HK-2 (cell line): ENCODE measurements around the gene IP6K3.

Source experiments
- DNase-seq: peaks from one replicate; pipeline ENCODE4 v3.0.0-alpha.2; 2018; ENCODE audit not compliant: unreplicated experiment

IP6K3 gene

DNA sequence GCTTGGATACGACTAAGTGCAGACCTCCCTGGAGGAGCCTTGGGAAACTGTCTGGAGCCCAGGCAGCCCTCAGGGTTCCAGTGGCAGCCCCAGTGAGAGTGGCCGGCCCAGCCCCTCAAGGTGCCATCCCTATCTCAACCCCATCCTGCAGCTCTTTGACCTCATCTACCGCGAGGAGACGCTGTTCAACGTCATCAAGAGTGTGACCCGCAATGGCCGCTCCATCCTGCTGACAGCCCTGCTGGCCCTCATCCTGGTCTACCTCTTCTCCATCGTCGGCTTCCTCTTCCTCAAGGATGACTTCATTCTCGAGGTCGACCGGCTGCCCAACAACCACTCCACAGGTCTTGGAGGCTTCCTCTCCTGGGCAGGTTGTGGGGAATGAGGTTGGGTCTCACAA is 55.9 kb downstream of the IP6K3 start:
- DNase-seq: no peak

DNA sequence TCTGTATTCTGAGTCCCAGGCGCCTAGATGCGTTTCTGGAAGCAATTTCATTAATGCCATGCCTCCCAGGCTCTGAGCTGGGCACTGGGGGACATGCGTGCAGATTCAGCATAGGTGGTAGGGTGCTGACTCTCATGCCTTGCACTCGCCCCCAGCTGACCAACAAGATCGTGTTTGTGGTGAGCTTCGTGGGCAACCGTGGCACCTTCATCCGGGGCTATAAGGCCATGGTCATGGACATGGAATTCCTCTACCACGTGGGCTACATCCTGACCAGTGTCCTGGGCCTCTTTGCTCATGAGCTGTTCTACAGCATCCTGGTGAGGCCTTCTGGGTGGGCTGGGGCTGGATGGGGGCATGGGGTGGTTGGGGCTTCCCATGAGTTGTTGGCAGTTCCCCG is 56.8 kb downstream of the IP6K3 start:
- DNase-seq: no peak

- no peak for DNase-seq
These were observed 57.6 kb downstream of the IP6K3 start for GRCh38 chr6:33689148-33689494.

DNA sequence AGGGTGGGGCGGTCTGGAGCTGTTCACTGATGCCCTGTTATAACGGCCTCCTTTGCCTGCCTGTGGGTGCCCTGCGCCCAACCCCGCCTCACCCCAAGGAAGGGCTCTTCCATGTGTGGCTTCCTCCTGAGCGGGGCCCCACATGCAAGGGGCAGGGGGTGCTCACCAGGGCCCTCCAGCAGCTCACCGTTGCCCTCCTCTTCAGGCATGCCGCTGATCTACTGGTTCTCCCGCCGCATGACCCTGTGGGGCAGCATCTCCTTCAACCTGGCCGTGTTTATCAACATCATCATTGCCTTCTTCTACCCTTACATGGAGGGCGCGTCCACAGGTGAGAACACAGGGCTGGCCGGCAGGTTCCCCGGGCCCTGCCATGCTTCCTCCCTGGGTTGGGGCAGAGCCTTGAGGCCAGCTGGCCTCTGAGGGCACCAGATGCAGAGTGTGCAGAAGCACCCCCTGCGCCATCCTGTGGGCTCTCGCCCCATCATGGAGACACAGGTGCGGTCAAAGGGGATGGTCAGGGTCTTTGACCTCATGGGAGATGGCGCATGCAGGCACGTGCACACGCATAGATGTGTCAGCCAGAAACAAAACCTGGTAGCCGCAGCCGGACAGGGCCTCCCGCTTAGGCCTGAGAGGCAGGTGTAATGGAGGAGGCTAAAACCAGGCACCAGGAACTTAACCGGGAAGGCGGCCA is 58.1 kb downstream of the IP6K3 start:
- no peak for DNase-seq

DNA sequence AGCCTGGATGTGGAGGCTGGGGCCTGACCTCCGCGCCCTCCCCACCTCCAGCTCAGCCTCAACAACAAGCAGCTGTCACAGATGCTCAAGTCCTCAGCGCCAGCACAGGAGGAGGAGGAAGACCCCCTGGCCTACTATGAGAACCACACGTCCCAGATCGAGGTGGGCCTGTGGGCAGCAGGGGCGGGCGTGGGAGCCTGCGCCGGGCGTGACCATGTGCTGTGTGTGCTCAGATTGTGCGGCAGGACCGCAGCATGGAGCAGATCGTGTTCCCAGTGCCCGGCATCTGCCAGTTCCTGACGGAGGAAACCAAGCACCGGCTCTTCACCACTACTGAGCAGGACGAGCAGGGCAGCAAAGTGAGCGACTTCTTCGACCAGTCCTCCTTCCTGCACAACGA is 58.7 kb downstream of the IP6K3 start:
- DNase-seq: no peak

GRCh38 chr6:33686981-33687975 is 59.4 kb downstream of the IP6K3 start:
- DNase-seq: no peak

DNA sequence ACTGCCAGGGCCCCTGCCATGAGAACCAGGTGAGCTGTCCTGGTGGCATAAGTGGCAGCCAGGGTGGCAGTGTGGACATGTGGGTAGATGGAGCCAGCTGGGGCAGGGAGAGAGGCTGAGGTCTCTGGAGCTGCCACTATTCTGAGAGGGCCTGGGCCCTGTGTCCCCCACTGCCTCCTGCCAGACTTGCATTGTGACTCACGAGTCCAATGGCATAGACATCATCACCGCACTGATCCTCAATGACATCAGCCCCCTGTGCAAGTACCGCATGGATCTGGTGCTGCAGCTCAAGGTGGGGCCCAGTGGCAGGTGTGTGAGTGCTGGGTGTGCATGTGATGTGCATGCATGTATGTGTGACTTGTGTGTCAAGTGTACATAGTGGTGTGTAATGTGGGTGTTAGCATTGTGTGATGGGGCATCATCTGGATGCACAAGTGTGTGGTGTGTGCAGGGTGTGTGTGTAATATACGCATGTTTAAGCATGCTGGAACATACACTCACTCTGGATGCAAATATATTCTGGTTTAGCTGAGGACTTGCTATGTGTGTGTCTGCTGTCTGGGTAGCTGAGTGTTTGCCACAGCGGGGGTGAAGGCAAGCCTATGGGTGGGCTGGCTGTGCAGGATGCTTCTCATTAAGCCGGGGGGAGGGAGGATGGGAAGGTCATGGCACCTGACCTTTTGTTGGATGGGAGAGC is 60.3 kb downstream of the IP6K3 start:
- no peak for DNase-seq

DNA sequence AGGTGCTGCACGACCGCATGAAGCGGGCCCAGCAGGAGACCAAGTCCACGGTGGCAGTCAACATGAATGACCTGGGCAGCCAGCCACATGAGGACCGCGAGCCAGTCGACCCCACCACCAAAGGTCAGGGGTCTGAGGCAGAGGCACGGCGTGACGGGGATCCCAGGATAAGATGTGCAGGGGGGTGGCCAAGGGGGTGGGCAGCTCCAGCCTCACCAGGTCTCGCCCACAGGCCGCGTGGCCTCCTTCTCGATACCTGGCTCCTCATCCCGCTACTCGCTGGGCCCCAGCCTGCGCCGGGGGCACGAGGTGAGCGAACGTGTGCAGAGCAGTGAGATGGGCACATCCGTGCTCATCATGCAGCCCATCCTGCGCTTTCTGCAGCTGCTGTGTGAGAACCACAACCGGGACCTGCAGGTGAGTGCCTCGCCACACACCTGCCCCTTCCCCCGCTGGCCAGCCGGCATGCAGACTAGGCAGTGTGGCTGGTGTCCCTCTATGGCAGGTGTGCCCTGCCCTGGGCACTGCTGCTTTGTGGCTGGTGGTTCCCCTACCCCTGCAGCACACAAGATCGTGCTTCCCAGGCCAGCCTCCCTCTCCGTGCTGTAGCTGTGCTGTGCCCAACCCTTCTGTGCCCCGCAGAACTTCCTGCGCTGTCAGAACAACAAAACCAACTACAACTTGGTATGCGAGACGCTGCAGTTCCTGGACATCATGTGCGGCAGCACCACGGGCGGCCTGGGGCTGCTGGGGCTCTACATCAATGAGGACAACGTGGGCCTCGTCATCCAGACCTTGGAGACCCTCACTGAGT is 61.1 kb downstream of the IP6K3 start:
- no peak for DNase-seq

DNA sequence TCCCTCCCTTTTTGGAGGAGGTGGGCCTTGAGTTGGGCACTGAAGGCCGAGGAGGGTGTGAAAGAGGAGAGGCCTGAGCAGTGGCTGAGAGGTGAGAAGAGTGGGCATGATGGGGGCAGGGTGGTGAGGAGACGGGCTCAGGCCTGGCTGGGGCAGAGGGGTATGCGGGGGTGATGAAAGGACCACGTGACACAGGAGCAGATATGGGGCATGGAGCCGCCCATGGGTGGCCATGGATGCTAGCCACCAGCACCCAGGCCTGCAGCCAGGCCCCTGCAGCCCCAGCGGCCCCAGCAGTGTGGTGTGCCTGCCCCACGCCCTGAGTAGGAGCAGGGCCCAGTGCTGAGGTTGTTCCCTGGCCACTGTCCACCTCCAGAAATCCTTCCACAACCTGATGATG is 61.7 kb downstream of the IP6K3 start:
- no peak for DNase-seq

GRCh38 chr6:33684428-33684896 is 62.2 kb downstream of the IP6K3 start:
- no peak for DNase-seq

DNA sequence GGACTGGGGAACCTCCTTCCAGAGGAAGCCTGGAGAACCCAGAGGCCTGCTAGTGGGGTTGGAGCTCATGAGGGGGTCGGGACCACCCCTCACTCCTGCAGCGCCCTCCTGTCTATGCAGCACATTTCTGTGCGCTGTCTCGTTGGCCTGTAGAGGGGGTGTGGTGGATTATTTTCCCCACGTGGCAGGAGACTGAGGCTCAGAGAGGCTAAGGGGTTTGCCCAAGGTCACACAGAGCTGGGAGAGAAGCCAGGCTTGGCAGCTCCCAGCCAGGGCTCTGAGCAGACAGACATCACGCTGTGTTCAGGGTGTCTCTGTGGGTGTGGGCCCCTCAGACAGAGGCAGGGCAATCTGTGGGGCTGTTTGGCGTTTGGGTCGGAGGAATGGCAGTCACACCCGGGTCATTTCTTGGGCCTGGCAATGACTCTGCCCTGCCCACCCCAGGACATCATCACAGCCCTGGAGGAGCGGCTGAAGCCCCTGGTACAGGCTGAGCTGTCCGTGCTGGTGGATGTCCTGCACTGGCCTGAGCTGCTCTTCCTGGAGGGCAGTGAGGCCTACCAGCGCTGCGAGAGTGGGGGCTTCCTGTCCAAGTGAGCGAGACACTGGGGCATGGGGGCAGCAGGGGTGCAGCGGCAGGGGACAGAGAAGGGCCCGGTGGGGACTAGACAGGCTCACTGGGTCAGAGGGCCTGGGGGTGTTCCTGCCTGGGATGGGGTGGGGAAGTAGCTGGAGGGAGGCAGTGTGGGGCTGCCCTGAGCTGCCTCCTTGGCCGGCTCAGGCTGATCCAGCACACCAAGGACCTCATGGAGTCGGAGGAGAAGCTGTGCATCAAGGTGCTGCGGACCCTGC is 62.9 kb downstream of the IP6K3 start:
- DNase-seq: no peak

DNA sequence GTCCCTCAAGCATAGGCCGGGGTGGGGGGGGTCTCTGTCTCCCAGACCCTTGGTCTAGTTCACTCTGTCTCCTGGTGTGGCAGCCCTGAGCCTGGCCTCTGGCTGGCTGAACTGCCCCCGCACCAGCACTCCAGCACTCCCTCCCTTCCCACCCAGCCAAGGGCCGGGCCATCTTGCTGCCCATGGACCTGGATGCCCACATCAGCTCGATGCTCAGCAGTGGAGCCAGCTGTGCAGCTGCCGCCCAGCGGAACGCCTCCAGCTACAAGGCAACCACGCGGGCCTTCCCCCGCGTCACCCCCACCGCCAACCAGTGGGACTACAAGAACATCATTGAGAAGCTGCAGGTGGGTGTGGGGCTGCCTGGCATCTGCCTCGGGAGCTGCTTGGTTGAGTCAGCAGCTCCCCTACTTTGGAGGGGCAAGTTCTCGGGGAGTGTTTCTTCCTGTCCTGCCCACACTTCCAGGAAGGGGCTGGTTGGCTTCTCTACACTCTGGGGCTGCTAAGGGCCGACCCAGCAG is 63.6 kb downstream of the IP6K3 start:
- no peak for DNase-seq

DNA sequence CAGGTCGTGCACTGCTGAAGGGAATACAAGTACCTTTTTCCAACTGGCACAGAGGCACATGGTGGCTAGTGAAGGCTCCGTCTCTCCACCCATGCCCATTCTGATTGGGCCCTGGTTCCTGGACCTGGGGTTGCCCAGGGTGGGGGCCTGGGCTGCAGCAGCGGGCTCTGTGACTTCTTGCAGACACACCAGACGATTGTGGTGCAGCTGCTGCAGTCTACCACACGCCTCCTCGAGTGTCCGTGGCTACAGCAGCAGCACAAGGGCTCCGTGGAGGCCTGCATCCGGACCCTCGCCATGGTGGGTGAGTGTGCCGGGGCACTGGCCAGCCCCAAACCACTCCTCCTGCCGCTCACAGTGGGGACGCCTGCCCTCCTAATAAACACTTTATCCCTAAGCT is 64.4 kb downstream of the IP6K3 start:
- DNase-seq: no peak

DNA sequence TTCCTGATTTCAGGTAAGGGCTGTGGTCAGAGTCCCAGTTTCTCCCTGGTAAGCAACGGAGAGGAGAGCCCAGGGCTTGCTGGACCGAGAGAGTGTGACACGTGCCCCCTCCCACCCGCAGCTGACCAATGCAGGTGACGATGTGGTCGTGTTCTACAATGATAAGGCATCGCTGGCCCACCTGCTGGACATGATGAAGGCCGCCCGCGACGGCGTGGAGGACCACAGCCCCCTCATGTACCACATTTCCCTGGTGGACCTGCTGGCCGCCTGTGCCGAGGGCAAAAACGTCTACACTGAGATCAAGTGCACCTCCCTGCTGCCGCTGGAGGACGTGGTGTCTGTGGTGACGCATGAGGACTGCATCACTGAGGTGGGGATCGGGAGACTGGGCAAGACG is 66.9 kb downstream of the IP6K3 start:
- no peak for DNase-seq

DNA sequence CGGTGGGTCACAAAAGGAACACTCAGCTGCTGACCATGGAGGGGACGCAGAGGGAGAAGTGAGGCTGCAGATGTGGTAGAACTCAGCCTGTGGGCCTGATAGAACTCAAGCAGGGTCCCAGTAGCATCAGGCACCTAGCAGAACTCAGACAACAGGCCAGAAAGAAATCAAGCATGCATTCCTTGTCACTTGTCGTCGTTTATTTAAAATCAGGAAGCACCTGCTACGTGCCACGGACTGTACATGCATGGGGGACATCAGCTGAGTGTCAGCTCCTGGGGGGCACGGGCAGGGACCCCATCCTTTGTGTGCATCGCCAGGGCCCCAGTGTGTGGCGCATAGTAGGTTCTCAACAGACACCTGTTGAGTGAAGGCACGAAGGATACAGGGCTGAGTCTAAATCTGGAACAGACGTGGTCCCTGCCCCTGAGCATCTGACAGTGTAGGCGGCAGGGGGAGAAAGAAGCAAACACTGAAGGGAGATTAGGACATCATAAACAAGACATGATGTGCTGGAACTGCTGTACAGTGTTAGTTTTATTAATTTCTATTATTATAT is 67.7 kb downstream of the IP6K3 start:
- DNase-seq: no peak

DNA sequence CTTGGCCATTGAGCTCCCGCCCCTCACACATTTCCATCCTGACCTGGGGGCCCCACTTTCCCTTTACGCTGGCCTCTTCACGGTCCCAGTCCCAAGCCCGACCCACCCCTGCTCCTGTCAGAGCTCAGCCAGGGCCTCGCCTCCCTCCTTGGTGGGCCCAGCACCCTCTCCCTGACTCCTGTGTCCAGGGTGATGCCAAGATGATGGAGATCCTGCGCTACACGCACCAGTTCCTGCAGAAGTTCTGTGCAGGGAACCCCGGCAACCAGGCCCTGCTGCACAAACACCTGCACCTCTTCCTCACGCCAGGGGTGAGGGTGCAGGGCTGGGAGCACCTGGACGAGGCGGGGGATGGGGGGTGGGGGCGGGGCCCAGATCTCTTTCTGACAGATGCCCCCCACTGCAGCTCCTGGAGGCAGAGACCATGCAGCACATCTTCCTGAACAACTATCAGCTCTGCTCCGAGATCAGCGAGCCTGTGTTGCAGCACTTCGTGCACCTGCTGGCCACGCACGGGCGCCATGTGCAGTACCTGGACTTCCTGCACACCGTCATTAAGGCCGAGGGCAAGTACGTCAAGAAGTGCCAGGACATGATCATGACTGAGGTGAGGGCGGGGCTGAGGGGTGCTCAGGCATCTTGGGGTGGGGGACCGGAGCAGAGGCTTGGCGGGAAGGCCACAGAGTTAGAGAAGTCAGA is 68.3 kb downstream of the IP6K3 start:
- no peak for DNase-seq

GRCh38 chr6:33677689-33678088 is 69.0 kb downstream of the IP6K3 start:
- DNase-seq: no peak

GRCh38 chr6:33677143-33677660 is 69.5 kb downstream of the IP6K3 start:
- DNase-seq: no peak
